ENCODE results near the gene NRAP. TPM values are rescaled to one million over a fixed set of nuclear protein-coding genes. Genes with fewer than 3 reads are reported as not detected.

NRAP gene
- total RNA-seq, 2 donors from 2014 or later: not detected

DNA sequence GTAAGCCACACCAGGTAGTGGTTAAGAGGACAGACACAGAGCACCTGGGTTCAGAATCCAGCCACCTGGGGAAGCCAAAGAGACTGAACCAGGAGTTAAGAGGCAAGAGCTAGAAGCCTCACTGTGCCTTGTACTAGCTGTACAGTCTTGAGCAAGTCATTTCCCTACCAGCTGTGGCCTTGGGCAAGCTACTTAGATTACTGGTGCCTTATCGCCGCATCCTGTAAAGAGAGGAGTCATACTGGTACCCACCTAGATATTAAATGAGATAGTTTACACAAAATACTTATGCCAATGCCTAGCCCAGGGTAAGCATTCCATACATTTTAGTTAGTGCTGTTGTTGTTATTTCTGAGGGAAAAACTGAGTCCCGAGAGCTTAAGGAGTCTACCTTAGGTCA lies 63.3 kb downstream of the NRAP start:
- H3K27ac ChIP-seq: no peak overlapping the region
- H3K27me3 ChIP-seq (replicated peaks; ENCODE audit: insufficient read depth): no peaks in the 10 kb centered on the region
- no peak overlapping the region for H3K4me3 ChIP-seq
- no peaks in the 10 kb centered on the region for H3K9me3 ChIP-seq
- H3K36me3 ChIP-seq: no peaks in the 10 kb centered on the region
- H3K4me1 ChIP-seq (ENCODE audit: control insufficient read depth in 1 of 2, low read depth in 2 of 2): no peaks in the 10 kb centered on the region
- no peak for DNase-seq (ENCODE audit: low spot score)
- TF ChIP-seq, protein P1, sequence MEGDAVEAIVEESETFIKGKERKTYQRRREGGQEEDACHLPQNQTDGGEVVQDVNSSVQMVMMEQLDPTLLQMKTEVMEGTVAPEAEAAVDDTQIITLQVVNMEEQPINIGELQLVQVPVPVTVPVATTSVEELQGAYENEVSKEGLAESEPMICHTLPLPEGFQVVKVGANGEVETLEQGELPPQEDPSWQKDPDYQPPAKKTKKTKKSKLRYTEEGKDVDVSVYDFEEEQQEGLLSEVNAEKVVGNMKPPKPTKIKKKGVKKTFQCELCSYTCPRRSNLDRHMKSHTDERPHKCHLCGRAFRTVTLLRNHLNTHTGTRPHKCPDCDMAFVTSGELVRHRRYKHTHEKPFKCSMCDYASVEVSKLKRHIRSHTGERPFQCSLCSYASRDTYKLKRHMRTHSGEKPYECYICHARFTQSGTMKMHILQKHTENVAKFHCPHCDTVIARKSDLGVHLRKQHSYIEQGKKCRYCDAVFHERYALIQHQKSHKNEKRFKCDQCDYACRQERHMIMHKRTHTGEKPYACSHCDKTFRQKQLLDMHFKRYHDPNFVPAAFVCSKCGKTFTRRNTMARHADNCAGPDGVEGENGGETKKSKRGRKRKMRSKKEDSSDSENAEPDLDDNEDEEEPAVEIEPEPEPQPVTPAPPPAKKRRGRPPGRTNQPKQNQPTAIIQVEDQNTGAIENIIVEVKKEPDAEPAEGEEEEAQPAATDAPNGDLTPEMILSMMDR (IDR thresholded peaks at IDR 0.05): no peak
- no peak for ATAC-seq (ENCODE audit: insufficient number of reproducible peaks, low FRiP score, low read depth)

DNA sequence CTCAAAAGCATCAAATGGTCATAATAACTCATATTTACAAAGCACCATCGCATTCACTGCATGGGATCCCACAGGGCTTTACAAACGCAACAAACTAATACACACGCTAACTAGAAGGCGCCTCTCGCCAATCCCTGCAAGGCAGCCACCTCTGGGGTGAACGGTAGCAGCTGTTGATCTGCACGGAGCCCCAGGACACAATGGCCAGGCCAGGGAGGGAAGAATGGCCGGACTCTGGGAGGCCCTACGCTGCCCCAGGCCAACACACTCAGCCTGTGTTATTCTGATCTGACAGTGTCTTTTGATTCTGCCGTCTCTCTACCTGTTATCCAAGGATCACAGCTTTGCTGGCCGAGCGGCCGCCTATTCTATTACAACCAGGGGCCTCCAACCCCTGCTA lies 69.2 kb downstream of the NRAP start:
- DNase-seq (ENCODE audit: low spot score): no peak
- H3K27me3 ChIP-seq (replicated peaks; ENCODE audit: insufficient read depth): no peaks in the 10 kb centered on the region
- H3K36me3 ChIP-seq: no peaks in the 10 kb centered on the region
- TF ChIP-seq, protein P1 (IDR thresholded peaks at IDR 0.05): no peak
- H3K4me1 ChIP-seq (ENCODE audit: control insufficient read depth in 1 of 2, low read depth in 2 of 2): no peaks in the 10 kb centered on the region
- no peak overlapping the region for H3K4me3 ChIP-seq
- no peaks in the 10 kb centered on the region for H3K9me3 ChIP-seq
- ATAC-seq (ENCODE audit: insufficient number of reproducible peaks, low FRiP score, low read depth): no peak
- H3K27ac ChIP-seq: no peak overlapping the region

DNA sequence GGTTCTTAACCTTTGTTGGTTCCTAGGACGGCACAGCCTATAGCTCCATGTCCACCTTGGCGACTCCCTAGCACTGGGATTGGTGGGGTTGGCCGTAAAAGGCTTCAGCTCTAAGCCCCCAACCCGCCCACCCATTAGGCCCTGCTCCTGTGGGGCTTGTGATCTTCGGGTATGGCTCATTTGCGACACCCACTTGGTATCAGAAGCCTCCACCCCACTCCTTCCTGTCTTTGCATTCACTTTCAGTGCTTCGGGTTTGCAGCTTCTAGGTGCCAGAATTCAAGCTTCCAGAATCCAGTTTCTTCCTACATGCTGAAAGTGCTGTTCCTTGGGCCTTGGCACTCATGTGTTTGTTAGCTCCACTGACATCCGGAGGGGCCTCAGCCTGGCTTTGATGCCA lies 71.5 kb downstream of the NRAP start:
- Histone ChIP-seq H3K9me3 (no peaks in the 10 kb centered on the region), H3K36me3 (no peaks in the 10 kb centered on the region), H3K27ac (no peak overlapping the region), H3K4me3 (no peak overlapping the region), H3K4me1 (ENCODE audit: control insufficient read depth in 1 of 2, low read depth in 2 of 2) (no peaks in the 10 kb centered on the region), H3K27me3 (replicated peaks; ENCODE audit: insufficient read depth) (no peaks in the 10 kb centered on the region)
- TF ChIP-seq, protein P1 (IDR thresholded peaks at IDR 0.05): no peak
- no peak for ATAC-seq (ENCODE audit: insufficient number of reproducible peaks, low FRiP score, low read depth)
- DNase-seq (ENCODE audit: low spot score): no peak

DNA sequence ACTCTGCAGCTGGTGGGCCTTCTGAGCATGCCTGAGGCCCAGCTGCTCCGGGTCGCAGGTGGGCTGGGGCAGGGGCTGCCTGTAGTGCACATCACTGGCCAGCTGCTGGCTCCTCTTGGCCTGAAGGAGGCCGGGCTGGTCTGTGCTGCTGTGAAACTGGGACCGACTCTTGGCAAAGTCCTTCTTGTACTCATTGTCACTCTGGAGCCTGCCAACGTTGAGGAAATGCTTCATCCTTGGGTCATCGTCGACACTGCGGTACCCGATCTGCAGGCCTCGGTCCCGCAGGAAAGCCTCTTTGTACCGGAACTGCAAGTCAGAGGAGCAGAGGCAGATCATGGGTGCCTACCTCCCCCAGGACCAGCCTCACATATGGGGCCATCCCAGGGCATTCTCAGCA lies 73.3 kb downstream of the NRAP start:
- TF ChIP-seq, protein P1 (IDR thresholded peaks at IDR 0.05): no peak
- Histone ChIP-seq H3K9me3 (no peaks in the 10 kb centered on the region), H3K27ac (no peak overlapping the region), H3K27me3 (replicated peaks; ENCODE audit: insufficient read depth) (no peaks in the 10 kb centered on the region), H3K4me1 (ENCODE audit: control insufficient read depth in 1 of 2, low read depth in 2 of 2) (no peaks in the 10 kb centered on the region), H3K4me3 (no peak overlapping the region), H3K36me3 (no peaks in the 10 kb centered on the region)
- DNase-seq (ENCODE audit: low spot score) (no peak), ATAC-seq (ENCODE audit: insufficient number of reproducible peaks, low FRiP score, low read depth) (no peak)

DNA sequence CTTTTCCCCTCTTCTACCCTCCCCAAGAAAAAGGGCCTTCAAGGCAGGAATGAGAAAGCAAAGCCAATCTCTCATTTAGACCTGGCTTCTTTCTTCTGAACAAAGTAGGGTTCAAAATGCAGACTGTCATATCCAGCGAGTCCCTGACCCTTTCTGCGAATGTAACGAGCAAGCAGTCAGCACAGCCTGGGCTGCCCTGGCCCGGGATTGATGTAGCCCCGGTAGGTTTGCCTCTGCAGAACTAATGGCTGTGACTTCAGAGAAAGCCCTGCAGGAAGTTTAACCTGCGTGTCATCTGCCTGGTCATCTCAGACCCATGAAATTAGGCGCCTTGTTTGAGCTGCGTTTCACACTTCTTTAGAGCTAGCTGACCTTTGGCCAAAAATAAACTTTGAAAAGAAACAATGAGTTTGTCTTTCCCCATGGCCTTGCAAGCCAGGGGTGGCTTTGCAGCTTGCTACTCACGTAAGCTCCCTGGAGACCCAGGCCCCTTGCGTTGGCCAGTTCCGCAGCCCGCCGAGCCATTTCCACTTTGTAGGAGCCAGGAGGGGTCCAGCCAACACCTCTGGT lies 74.6 kb downstream of the NRAP start:
- Histone ChIP-seq H3K4me1 (ENCODE audit: control insufficient read depth in 1 of 2, low read depth in 2 of 2) (no peaks in the 10 kb centered on the region), H3K9me3 (no peaks in the 10 kb centered on the region), H3K27ac (no peak overlapping the region), H3K27me3 (replicated peaks; ENCODE audit: insufficient read depth) (no peaks in the 10 kb centered on the region), H3K4me3 (no peak overlapping the region), H3K36me3 (no peaks in the 10 kb centered on the region)
- DNase-seq (ENCODE audit: low spot score) (no peak), ATAC-seq (ENCODE audit: insufficient number of reproducible peaks, low FRiP score, low read depth) (no peak)
- TF ChIP-seq, protein P1 (IDR thresholded peaks at IDR 0.05): no peak

All from thoracic aorta (tissue), 2 donors.